HG03103 (cell line): Measurements from ENCODE around the gene RPL23.

Experiments used
- ATAC-seq: cut with Tn5 transposase; IDR thresholded peaks from one replicate; pipeline ENCODE4 v1.9.1; 2021; ENCODE audit warnings: low read depth; ENCODE audit not compliant: unreplicated experiment

Gene RPL23

GRCh38 chr17:38800237-38800760 lies 53.2 kb downstream of the RPL23 start:
- ATAC-seq, result no peak

DNA sequence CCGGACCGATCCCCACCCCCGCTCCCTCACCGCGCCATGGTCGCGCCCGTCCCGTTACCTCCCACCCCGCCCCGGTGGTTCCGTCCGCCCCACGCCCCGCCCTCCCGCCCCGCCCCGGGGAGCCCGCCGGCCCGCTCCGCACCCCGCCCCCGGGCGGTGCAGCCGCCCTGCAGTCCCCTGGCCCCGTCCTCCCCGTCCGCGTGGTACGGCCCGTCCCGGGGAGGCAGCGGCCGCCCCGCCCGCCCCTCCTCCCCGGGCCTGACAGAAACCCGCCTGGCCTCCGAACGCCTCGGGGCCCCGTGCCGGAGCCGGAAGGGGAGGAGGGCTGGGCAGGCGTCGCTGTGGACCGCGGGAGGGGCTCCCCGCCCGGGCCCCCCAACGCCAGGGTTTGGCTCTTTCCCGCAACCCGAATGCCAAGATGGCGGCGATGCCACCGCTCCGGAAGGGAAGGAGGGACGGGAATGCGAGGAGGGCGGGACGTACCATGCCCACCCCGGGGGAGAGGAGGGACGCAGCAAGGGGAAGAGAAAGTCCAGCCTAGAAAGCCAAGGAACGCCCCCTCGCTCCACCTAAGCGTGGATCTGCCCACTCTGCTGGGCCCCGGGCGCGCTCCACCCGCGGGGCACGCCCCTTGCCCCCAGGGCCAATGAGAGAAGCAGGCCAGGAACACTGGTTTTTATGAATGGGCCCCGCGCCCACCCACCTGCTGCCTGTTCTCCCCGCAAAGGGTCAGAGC lies 53.9 kb downstream of the RPL23 start, which contains the start of gene PIP4K2B:
Gene PIP4K2B (minus strand): TSS at position 56 of the 736 bp plus-strand sequence. CDS start 132 bp downstream, outside the sequence.
- peak; percentile 52 for ATAC-seq

DNA sequence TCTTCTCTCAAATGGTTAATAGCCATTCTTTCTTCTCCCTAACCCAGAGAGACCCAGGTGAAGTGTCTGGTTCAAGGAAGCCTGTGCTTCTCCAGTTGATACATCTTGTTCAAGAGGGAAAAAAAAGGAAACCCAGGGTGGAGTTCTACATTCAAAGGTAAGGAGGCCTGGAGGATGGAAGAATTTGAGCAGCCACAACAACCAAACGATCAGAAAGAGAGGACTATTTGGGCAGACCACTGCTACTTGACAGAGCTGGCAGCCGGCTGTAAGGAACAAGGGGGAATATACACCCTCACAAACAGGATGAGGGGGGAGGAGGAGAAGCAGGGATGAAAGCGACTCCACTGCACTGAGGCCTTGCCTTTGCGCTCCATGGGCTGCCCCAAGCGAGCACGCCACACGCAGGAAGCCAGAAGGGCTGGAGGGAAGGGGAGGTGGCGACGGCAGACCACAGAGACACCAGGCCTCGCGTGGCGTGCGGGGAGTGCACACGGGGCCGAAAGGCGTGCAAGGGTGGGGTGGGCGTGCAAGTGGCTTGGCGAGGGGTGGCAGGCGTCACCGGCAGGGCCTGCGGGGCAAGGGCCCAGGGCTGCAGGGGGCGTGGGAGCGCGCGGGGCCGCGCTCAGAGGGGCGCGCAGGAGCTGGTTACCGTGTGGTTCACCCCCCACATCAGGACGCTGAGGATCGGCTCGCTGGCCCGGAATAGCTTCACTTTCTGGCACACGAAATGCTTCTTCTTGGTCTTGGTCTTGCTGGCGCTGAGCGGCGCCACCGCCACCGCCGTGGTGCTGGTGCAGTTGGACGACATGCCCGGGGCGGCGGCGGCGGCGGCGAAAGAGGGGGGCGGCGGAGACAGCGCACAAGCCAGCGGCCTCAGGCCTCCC lies 54.7 kb downstream of the RPL23 start:
- ATAC-seq, result peak; percentile 26
